HepG2 (cell line): ENCODE data around the gene HSD17B8. TPM values are rescaled to one million over a fixed set of nuclear protein-coding genes. Genes with fewer than 3 reads are reported as not detected.

Experiments used
- ATAC-seq: fragments of 200-7000 bp; cut with Tn5 transposase; 3 replicates; pipeline ENCODE4 v1.9.1; 2020; ENCODE audit warnings: mild to moderate bottlenecking, moderate library complexity
- BruUV-seq: library from RNA; stranded (reverse); fragments of 400-500 nt; replicated peaks from 2 replicates; lab custom pipeline; 2021; lab: Mats Ljungman, UMichigan
- CTCF ChIA-PET: fragments of 300-600 bp; formaldehyde crosslinking; extraction: SDS; loops from one replicate; lab custom pipeline; 2021; ENCODE audit warnings: low total read pairs, inconsistent platforms, low intra/inter-chr PET ratio; lab: Yijun Ruan, JAX
- POLR2A ChIA-PET: fragments of 350-600 bp; sonication (Branson Sonifier 250); formaldehyde crosslinking; loops from one replicate; lab custom pipeline; 2020; ENCODE audit warnings: antibody characterized with exemption, inconsistent platforms; lab: Yijun Ruan, JAX
- DNase-seq: peaks from one replicate; pipeline ENCODE4 v3.0.0-alpha.2; 2015; ENCODE audit warnings: low spot score
- FAIRE-seq: peaks from 3 replicates; lab custom pipeline; 2011; peaks lifted over from hg19 to GRCh38; lab: Jason Lieb, UNC
- H2AFZ ChIP-seq: one replicate; pipeline ENCODE4 v1.6.1; 2011; ENCODE audit warnings: low read length, inconsistent platforms
- H3K27ac ChIP-seq: fragments of 300-600 bp; 3 replicates; pipeline ENCODE4 v1.8.0; 2011; ENCODE audit warnings: mixed run types, mild to moderate bottlenecking, mixed read lengths, low read length, inconsistent platforms; ENCODE audit not compliant: insufficient read depth; ENCODE audit errors: extremely low read length
- H3K27me3 ChIP-seq, 2 experiments: fragments of 200-600 bp in 1 of 2; 2 replicates in 1 of 2; 3 replicates in 1 of 2; pipeline versions ENCODE4 v1.6.0 to v1.8.0; 2011; ENCODE audit warnings: low read length in 2 of 2, mild to moderate bottlenecking in 2 of 2, moderate library complexity in 2 of 2, inconsistent platforms in 1 of 2; ENCODE audit not compliant: insufficient read depth in 2 of 2, control insufficient read depth in 1 of 2
- H3K36me3 ChIP-seq, 2 experiments: fragments of 200-600 bp in 1 of 2; replicated peaks in 1 of 2; 2 replicates in 1 of 2; 3 replicates in 1 of 2; pipeline versions ENCODE4 v1.5.1 to v1.8.0; 2011; ENCODE audit warnings: low read length in 2 of 2, inconsistent platforms in 1 of 2; ENCODE audit not compliant: insufficient read depth in 2 of 2, control insufficient read depth in 1 of 2
- H3K4me1 ChIP-seq: 2 replicates; pipeline ENCODE4 v1.5.1; 2012; ENCODE audit warnings: low read length, inconsistent platforms; ENCODE audit not compliant: insufficient read depth
- H3K4me2 ChIP-seq: 2 replicates; pipeline ENCODE4 v1.6.0; 2011; ENCODE audit warnings: low read depth, low read length, inconsistent platforms
- H3K4me3 ChIP-seq, 3 experiments: fragments of 200-600 bp in 1 of 3; sonication (generic), shearing (Covaris generic) in 1 of 3; replicated peaks in 1 of 3; 2 replicates each; pipeline ENCODE4 v1.5.1; 2011 to 2016; ENCODE audit warnings: low read length in 3 of 3, inconsistent platforms in 2 of 3, low read depth in 2 of 3, mild to moderate bottlenecking in 2 of 3, control low read depth in 1 of 3, mixed read lengths in 1 of 3; ENCODE audit not compliant: insufficient read depth in 1 of 3
- H3K79me2 ChIP-seq: one replicate; pipeline ENCODE4 v1.6.1; 2011; ENCODE audit warnings: low read length, inconsistent platforms; ENCODE audit not compliant: insufficient read depth
- H3K9ac ChIP-seq: 2 replicates; pipeline ENCODE4 v1.6.0; 2011; ENCODE audit warnings: mild to moderate bottlenecking, low read depth, low read length, inconsistent platforms; ENCODE audit not compliant: insufficient read depth
- H3K9me3 ChIP-seq: 2 replicates; pipeline ENCODE4 v1.5.1; 2012; ENCODE audit warnings: mild to moderate bottlenecking, low read length
- H4K20me1 ChIP-seq: 2 replicates; pipeline ENCODE4 v1.6.0; 2011; ENCODE audit warnings: inconsistent platforms, mild to moderate bottlenecking, low read length, moderate library complexity; ENCODE audit not compliant: insufficient read depth
- CTCF ChIP-seq: sonication (generic); formaldehyde crosslinking; IDR thresholded peaks from 2 replicates; pipeline ENCODE4 v1.5.0; 2020; ENCODE audit warnings: mild to moderate bottlenecking, missing genetic modification reagents, moderate library complexity
- EED ChIP-seq: sonication (generic); formaldehyde crosslinking; IDR thresholded peaks from 2 replicates; pipeline ENCODE4 v1.5.0; 2020; ENCODE audit warnings: mild to moderate bottlenecking, missing genetic modification reagents
- HMGXB4 ChIP-seq, 2 experiments: sonication (generic) in 1 of 2; formaldehyde crosslinking in 1 of 2; IDR thresholded peaks; 2 replicates each; pipeline versions ENCODE4 v1.4.0 to v1.6.1; 2018 to 2020; ENCODE audit warnings: missing genetic modification reagents in 2 of 2, borderline replicate concordance in 1 of 2, low read depth in 1 of 2, mild to moderate bottlenecking in 1 of 2, missing biosample characterization in 1 of 2
- KLF13 ChIP-seq: sonication (generic); formaldehyde crosslinking; IDR thresholded peaks from 2 replicates; pipeline ENCODE4 v1.4.0; 2020; ENCODE audit warnings: mild to moderate bottlenecking, missing genetic modification reagents
- MAZ ChIP-seq, 2 experiments: sonication (generic) in 1 of 2; formaldehyde crosslinking in 1 of 2; IDR thresholded peaks; 2 replicates each; pipeline versions ENCODE4 v1.5.0 to v1.6.1; 2012 to 2020; ENCODE audit warnings: low read depth in 2 of 2, mild to moderate bottlenecking in 2 of 2, borderline replicate concordance in 1 of 2, improper control_type of control experiment in 1 of 2, low read length in 1 of 2, missing genetic modification reagents in 1 of 2, moderate library complexity in 1 of 2
- SALL1 ChIP-seq: sonication (generic); formaldehyde crosslinking; IDR thresholded peaks from 2 replicates; pipeline ENCODE4 v1.8.0; 2022; ENCODE audit warnings: mild to moderate bottlenecking, missing genetic modification reagents
- ZHX1 ChIP-seq: sonication (generic); formaldehyde crosslinking; IDR thresholded peaks from 2 replicates; pipeline ENCODE4 v1.8.1; 2022; ENCODE audit warnings: low read depth, mild to moderate bottlenecking, missing genetic modification reagents
- ZNF276 ChIP-seq: sonication (generic); formaldehyde crosslinking; IDR thresholded peaks from 2 replicates; pipeline ENCODE4 v1.4.0; 2020; ENCODE audit warnings: mild to moderate bottlenecking, low read depth, missing genetic modification reagents
- ZNF33B ChIP-seq: sonication (generic); formaldehyde crosslinking; IDR thresholded peaks from 2 replicates; pipeline ENCODE4 v1.5.1; 2020; ENCODE audit warnings: mild to moderate bottlenecking, missing genetic modification reagents
- ZNF883 ChIP-seq: sonication (generic); formaldehyde crosslinking; IDR thresholded peaks from 2 replicates; pipeline ENCODE4 v1.5.1; 2020; ENCODE audit warnings: mild to moderate bottlenecking, missing genetic modification reagents; ENCODE audit errors: not compliant biosample characterization
- ZNF891 ChIP-seq: sonication (generic); formaldehyde crosslinking; IDR thresholded peaks from 2 replicates; pipeline ENCODE4 v1.5.0; 2020; ENCODE audit warnings: mild to moderate bottlenecking, missing genetic modification reagents
- ZSCAN30 ChIP-seq: sonication (generic); formaldehyde crosslinking; IDR thresholded peaks from 2 replicates; pipeline ENCODE4 v1.5.0; 2020; ENCODE audit warnings: mild to moderate bottlenecking, missing genetic modification reagents
- WGBS: methylation state at CpG from one replicate; pipeline ENCODE4 v1.1.6; 2017; ENCODE audit warnings: low lambda C conversion rate; 5-methylcytosine and 5-hydroxymethylcytosine counted together
- in situ Hi-C: cut with HindIII; loops from 2 replicates; pipeline ENCODE4 v1.10.0; 2017; ENCODE audit warnings: low pct_unique_long_range_greater_than_20kb; ENCODE audit not compliant: extremely low pct_ligation_motif_present
- intact Hi-C: fragments of 100-400 bp; cut with micrococcal nuclease; formaldehyde crosslinking; loops from one replicate; pipeline ENCODE4 v1.10.0; 2022; ENCODE audit not compliant: unreplicated experiment
- polyA plus RNA-seq, 8 experiments: library from polyadenylated mRNA; depleted of rRNA in 3 of 8; stranded (reverse) in 7 of 8; unstranded in 1 of 8; fragments of >200 nt; fragmentation: Illumina TruSeq in 4 of 8; extraction: Trizol in 4 of 8; gene quantifications; 2 replicates each; pipeline versions ENCODE4 v1.2.1 to v1.2.3, GENCODE V29; 2011 to 2016; ENCODE audit warnings: low read depth in 4 of 8, missing spikeins in 1 of 8, mixed read lengths in 1 of 8; ENCODE audit not compliant: insufficient read depth in 1 of 8
- total RNA-seq, 5 experiments: library from RNA; depleted of rRNA; stranded (reverse); fragments of >200 nt; fragmentation: Illumina TruSeq; extraction: Trizol; gene quantifications; 2 replicates each; pipeline ENCODE4 v1.2.3, GENCODE V29; 2016; ENCODE audit warnings: low read depth in 1 of 5

HSD17B8 gene
- total and polyA plus RNA-seq, 2 of the 13 experiments (the other 11 are each of a cell fraction or from before 2014, with no cell fraction given) = 12.6 to 20.1 TPM

GRCh38 chr6:33172688-33173534 is 31.5 kb upstream of the HSD17B8 start:
- H3K4me2 ChIP-seq = peak overlapping the region; percentile 39
- no peak overlapping the region for H2AFZ ChIP-seq
- intact Hi-C loops = loop anchor here (1.0 to 2.0 kb wide), 3 partner anchors 55 to 159 kb away; no protein-coding TSS in a partner anchor
- CTCF ChIA-PET = interaction anchor here (1.1 to 2.8 kb wide), 5 partner anchors 12 to 158 kb away, joined by 9 to 14 read pairs (median 11); no protein-coding TSS in a partner anchor
- ATAC-seq (peak; percentile 65), DNase-seq (peak; percentile 53), FAIRE-seq (peak; percentile 82)
- in situ Hi-C loops = no loop called here
- no peaks in the 10 kb centered on the region for H3K79me2 ChIP-seq
- BruUV-seq = no TSS peak
- POLR2A ChIA-PET = interaction anchor here (0.8 to 1.7 kb wide), 5 partner anchors 26 to 1861 kb away, joined by 3 to 6 read pairs (median 4); no protein-coding TSS in a partner anchor
- H3K4me3 ChIP-seq = peak overlapping the region in 1 of 3 experiments; percentile 5; a peak in 1 of 6 replicates
- no peaks in the 10 kb centered on the region for H3K36me3 ChIP-seq
- no peaks in the 10 kb centered on the region for H3K9me3 ChIP-seq
- no peak overlapping the region for H3K27ac ChIP-seq
- no peak overlapping the region for H3K9ac ChIP-seq
- peaks cover 22% of the 10 kb centered on the region for H3K4me1 ChIP-seq
- WGBS = 2% methylated on average over 15 of the region's 16 CpGs
- H3K27me3 ChIP-seq = peaks cover 2 to 48% of the 10 kb centered on the region in 2 experiments; a peak in 4 of 5 replicates
- no peaks in the 10 kb centered on the region for H4K20me1 ChIP-seq
- TF ChIP-seq ZNF891 (peak; percentile 62; the same call in 1 of the 2 replicates), EED (CRISPR knock-in tag) (0 out of 2 replicates have a peak, but pooled peaks have one; percentile 16), ZNF883 (CRISPR knock-in tag) (peak; percentile 34), ZNF33B (0 out of 2 replicates have a peak, but pooled peaks have one; percentile 60), CTCF (CRISPR knock-in tag) (peak; percentile 91), ZHX1 (no peak), MAZ (IDR thresholded peaks at IDR 0.05; ENCODE audit: borderline replicate concordance, low read depth, low read length) (no peak), MAZ (CRISPR knock-in tag; IDR thresholded peaks at IDR 0.05; ENCODE audit: low read depth) (no peak), KLF13 (CRISPR knock-in tag) (no peak), ZSCAN30 (0 out of 2 replicates have a peak, but pooled peaks have one; percentile 58), ZNF276 (no peak), HMGXB4 (CRISPR knock-in tag; IDR thresholded peaks at IDR 0.05; ENCODE audit: borderline replicate concordance in 1 of 2, low read depth in 1 of 2) (peak in 1 of 2 experiments; percentile 37; a peak in 1 of 4 replicates), SALL1 (0 out of 2 replicates have a peak, but pooled peaks have one; percentile 20)
